Measurements from ENCODE around the gene SHISAL2A.
A peak's percentile ranks its signal among the peaks of the same experiment; 100 is the strongest.
"Not testable (repeated sequence)": the region's sequence is repeated elsewhere in the genome, so short reads cannot be mapped to it uniquely, and the experiment has no call there.

SHISAL2A gene

GRCh38 chr1:52680353-52680752 is 47.4 kb downstream of the SHISAL2A start:
- DNase-seq (ENCODE audit: low read depth), result no peak
- TF ChIP-seq, protein P1, sequence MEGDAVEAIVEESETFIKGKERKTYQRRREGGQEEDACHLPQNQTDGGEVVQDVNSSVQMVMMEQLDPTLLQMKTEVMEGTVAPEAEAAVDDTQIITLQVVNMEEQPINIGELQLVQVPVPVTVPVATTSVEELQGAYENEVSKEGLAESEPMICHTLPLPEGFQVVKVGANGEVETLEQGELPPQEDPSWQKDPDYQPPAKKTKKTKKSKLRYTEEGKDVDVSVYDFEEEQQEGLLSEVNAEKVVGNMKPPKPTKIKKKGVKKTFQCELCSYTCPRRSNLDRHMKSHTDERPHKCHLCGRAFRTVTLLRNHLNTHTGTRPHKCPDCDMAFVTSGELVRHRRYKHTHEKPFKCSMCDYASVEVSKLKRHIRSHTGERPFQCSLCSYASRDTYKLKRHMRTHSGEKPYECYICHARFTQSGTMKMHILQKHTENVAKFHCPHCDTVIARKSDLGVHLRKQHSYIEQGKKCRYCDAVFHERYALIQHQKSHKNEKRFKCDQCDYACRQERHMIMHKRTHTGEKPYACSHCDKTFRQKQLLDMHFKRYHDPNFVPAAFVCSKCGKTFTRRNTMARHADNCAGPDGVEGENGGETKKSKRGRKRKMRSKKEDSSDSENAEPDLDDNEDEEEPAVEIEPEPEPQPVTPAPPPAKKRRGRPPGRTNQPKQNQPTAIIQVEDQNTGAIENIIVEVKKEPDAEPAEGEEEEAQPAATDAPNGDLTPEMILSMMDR (IDR thresholded peaks at IDR 0.05; ENCODE audit: insufficient read depth, low read depth, low read length, missing control alignments), result no peak
- no peak overlapping the region for H3K4me3 ChIP-seq (ENCODE audit: low read depth, low read length)

- no peak for DNase-seq (ENCODE audit: low read depth)
- no peak overlapping the region for H3K4me3 ChIP-seq (ENCODE audit: low read depth, low read length)
- TF ChIP-seq, protein P1 (IDR thresholded peaks at IDR 0.05; ENCODE audit: insufficient read depth, low read depth, low read length, missing control alignments), result no peak
Observed at GRCh38 chr1:52681136-52681535, 48.2 kb downstream of the SHISAL2A start.

GRCh38 chr1:52683367-52683940 is 50.5 kb downstream of the SHISAL2A start:
- H3K4me3 ChIP-seq (ENCODE audit: low read depth, low read length), result no peak overlapping the region
- no peak for DNase-seq (ENCODE audit: low read depth)
- TF ChIP-seq, protein P1 (IDR thresholded peaks at IDR 0.05; ENCODE audit: insufficient read depth, low read depth, low read length, missing control alignments), result no peak

DNA sequence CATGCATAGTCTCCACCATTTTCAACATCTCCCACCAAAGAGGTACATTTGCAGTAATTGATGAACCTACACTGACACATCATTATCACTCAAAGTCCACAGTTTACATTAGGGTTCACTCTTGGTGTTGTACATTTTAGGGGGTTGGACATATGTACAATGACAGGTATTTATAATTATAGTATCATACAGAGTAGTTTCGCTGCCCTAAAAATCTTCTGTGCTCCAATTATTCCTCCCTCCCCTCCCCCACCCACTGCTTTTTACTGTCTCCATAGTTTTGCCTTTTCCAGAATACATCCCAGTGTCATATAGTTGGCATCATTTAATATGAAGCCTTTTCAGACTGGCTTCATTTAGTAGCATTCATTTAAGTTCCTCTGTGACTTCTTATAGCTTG is 51.6 kb downstream of the SHISAL2A start:
- no peak for DNase-seq (ENCODE audit: low read depth)
- TF ChIP-seq, protein P1 (IDR thresholded peaks at IDR 0.05; ENCODE audit: insufficient read depth, low read depth, low read length, missing control alignments), result no peak
- no peak overlapping the region for H3K4me3 ChIP-seq (ENCODE audit: low read depth, low read length)

- not testable (repeated sequence) for H3K4me3 ChIP-seq (ENCODE audit: low read depth, low read length)
- TF ChIP-seq, protein P1 (IDR thresholded peaks at IDR 0.05; ENCODE audit: insufficient read depth, low read depth, low read length, missing control alignments), result peak; percentile 77
- DNase-seq (ENCODE audit: low read depth), result peak; percentile 85
Observed at GRCh38 chr1:52686261-52686751, 53.3 kb downstream of the SHISAL2A start.

- H3K4me3 ChIP-seq (ENCODE audit: low read depth, low read length), result no peak overlapping the region
- no peak for DNase-seq (ENCODE audit: low read depth)
- TF ChIP-seq, protein P1 (IDR thresholded peaks at IDR 0.05; ENCODE audit: insufficient read depth, low read depth, low read length, missing control alignments), result no peak
Observed at GRCh38 chr1:52686830-52687229, 53.9 kb downstream of the SHISAL2A start.

- DNase-seq (ENCODE audit: low read depth), result no peak
- TF ChIP-seq, protein P1 (IDR thresholded peaks at IDR 0.05; ENCODE audit: insufficient read depth, low read depth, low read length, missing control alignments), result no peak
- no peak overlapping the region for H3K4me3 ChIP-seq (ENCODE audit: low read depth, low read length)
Observed at GRCh38 chr1:52691821-52692220, 58.9 kb downstream of the SHISAL2A start.
